Memory B cell (primary cell): ENCODE results near the gene GGCX.

ENCODE experiments used
- ATAC-seq: fragments of 150-1000 bp; cut with Tn5 transposase; 2 replicates; pipeline ENCODE4 v1.10.0; 2021; ENCODE audit warnings: low read depth, mild to moderate bottlenecking, moderate library complexity
- DNase-seq, 2 donors: peaks; one replicate each; pipeline ENCODE4 v3.0.0; 2022; ENCODE audit warnings: low spot score in 2 of 2
- H3K27ac Mint-ChIP-seq: one replicate; pipeline ENCODE4 v1.8.0; 2022; ENCODE audit warnings: mild to moderate bottlenecking, moderate library complexity, mixed read lengths
- H3K27me3 Mint-ChIP-seq: one replicate; pipeline ENCODE4 v1.8.0; 2022; ENCODE audit warnings: mixed read lengths
- H3K36me3 Mint-ChIP-seq: one replicate; pipeline ENCODE4 v1.8.0; 2022; ENCODE audit warnings: mild to moderate bottlenecking, mixed read lengths
- H3K4me1 Mint-ChIP-seq: one replicate; pipeline ENCODE4 v1.8.0; 2022; ENCODE audit warnings: mixed read lengths
- H3K4me3 Mint-ChIP-seq: one replicate; pipeline ENCODE4 v1.8.0; 2022; ENCODE audit warnings: mild to moderate bottlenecking, moderate library complexity, mixed read lengths
- H3K9me3 Mint-ChIP-seq: one replicate; pipeline ENCODE4 v1.8.0; 2022; ENCODE audit warnings: mixed read lengths

GGCX gene

DNA sequence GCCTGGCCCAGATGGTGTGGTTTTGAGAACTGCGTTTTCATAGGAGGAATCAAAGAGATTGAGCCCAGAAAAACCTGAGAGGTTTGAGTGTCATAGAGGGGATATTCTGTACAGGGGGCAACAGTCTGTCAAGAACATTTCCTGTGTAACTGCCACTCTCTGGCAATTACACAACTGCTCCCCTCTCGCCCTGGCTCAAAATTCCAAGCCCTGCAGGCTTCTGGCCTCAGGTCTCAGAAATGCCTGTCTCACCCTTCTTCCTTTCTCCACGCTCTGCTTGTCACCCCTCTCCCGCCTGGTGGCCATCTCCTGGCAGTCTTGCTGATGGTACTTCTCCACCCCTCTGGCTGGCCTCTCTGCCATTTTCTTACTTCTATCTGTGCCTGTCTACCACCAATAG, 26.9 kb upstream of the GGCX start:
- H3K27ac Mint-ChIP-seq, result no peak overlapping the region
- H3K4me3 Mint-ChIP-seq, result no peak overlapping the region
- ATAC-seq (no peak), DNase-seq (no peak)
- H3K4me1 Mint-ChIP-seq, result peaks cover 18% of the 10 kb centered on the region
- no peaks in the 10 kb centered on the region for H3K27me3 Mint-ChIP-seq
- peaks cover 2% of the 10 kb centered on the region for H3K36me3 Mint-ChIP-seq
- H3K9me3 Mint-ChIP-seq, result no peaks in the 10 kb centered on the region

DNA sequence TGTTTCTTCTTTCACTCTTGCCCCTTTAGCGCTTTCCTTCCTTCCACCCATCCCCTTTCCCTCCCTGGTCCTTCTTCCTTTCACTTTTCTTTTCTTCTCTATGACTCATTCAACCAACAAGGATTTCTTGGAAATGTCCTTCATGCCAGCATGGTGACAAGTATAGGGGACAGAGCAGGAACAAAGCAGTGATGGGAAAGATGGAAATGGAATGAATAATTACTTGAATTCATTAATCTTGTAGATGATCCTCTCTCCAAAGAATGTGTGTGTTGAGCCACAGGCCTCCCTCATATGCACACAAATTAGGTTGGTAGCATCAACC, 24.4 kb upstream of the GGCX start:
- peaks cover 14% of the 10 kb centered on the region for H3K36me3 Mint-ChIP-seq
- no peaks in the 10 kb centered on the region for H3K9me3 Mint-ChIP-seq
- no peak overlapping the region for H3K27ac Mint-ChIP-seq
- DNase-seq (no peak), ATAC-seq (no peak)
- no peaks in the 10 kb centered on the region for H3K27me3 Mint-ChIP-seq
- H3K4me1 Mint-ChIP-seq, result peaks cover 18% of the 10 kb centered on the region
- peak overlapping the region; percentile 27 for H3K4me3 Mint-ChIP-seq

DNA sequence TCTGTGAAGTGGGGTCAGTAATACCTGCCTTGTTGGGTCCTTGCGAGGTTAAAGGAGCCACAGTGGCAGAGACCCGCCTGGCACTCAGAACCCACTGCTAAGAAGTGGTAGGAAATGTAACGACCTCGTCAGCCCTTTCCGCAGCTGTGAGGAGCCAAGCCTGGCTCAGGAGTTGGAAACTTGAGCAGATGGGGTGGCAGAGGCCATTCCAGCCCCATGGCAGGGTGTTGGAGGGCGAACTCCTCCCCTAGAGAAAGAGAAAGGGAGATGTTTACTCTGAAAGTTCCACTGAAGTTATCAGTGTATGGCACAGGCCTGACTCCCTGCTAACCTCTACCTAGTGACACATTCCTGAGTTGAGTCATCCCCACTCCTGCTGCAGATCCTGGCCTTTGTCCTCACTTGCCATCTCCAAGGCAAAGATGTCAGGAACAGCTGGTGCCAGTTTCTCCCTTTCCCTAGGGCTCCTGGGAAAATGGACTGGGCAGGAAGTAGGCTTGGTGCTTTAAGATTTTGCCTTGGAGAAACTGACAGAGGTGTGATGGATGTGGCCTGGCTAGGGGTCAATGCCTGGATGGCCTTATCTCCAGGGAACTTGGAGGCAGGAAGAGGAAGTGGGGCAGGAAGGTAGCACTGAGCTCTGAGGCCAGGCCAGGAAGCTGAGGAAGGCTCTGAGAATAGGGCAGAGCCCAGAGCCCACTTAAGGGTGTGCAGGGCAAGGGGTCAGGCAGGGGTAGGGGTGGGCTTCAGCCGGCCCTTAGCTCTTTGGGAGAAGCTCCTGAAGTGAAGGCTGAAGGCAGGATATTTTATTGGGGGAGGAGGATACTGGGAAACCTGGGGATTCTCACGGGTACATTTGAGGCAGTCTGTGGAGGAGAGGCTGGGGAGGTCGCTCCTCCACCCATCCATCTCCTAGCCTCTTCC, 23.8 kb upstream of the GGCX start:
- H3K27me3 Mint-ChIP-seq, result no peaks in the 10 kb centered on the region
- H3K9me3 Mint-ChIP-seq, result no peaks in the 10 kb centered on the region
- H3K4me1 Mint-ChIP-seq, result peaks cover 20% of the 10 kb centered on the region
- ATAC-seq (peak; percentile 48), DNase-seq (no peak)
- H3K27ac Mint-ChIP-seq, result no peak overlapping the region
- peaks cover 16% of the 10 kb centered on the region for H3K36me3 Mint-ChIP-seq
- peak overlapping the region; percentile 78 for H3K4me3 Mint-ChIP-seq

DNA sequence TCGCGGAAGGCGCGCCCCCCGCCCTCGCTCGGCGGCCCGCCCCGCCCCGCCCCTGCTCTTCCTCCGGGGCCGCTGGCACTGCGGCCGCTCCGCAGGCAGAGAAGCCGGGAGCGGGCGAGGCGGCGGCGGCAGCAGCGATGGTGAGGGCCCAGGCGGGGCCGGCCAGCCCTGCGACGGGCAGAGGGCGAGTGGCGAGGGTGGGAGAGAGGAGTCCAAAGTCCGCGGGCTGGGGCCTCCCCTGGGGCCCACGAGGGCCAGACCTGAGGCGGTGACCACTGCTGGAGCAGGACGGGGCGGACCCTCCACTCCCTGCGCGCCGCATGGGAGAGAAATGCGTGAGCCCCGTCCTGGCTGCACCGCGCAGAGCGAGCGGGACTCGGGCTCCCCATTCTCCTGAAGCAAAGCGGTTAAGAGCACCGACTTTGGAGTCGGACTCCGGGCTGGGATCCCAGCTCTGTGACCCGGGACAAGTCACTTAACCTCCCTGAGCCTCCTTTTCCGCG, 23.1 kb upstream of the GGCX start, which contains the start of gene VAMP5:
TSS of gene VAMP5 (plus strand) at position 78 of the 503 bp plus-strand sequence. CDS start at position 138, 60 bp downstream.
- H3K27ac Mint-ChIP-seq, result no peak within 1 kb of the TSS
- no peak for DNase-seq
- H3K9me3 Mint-ChIP-seq, result no peaks in the 10 kb centered on the region
- peaks cover 23% of the 10 kb centered on the region for H3K4me1 Mint-ChIP-seq
- peak within 1 kb of the TSS; percentile 80 for H3K4me3 Mint-ChIP-seq
- ATAC-seq, result peak; percentile 64
- H3K36me3 Mint-ChIP-seq, result peaks cover 18% of the 10 kb centered on the region
- no peaks in the 10 kb centered on the region for H3K27me3 Mint-ChIP-seq

DNA sequence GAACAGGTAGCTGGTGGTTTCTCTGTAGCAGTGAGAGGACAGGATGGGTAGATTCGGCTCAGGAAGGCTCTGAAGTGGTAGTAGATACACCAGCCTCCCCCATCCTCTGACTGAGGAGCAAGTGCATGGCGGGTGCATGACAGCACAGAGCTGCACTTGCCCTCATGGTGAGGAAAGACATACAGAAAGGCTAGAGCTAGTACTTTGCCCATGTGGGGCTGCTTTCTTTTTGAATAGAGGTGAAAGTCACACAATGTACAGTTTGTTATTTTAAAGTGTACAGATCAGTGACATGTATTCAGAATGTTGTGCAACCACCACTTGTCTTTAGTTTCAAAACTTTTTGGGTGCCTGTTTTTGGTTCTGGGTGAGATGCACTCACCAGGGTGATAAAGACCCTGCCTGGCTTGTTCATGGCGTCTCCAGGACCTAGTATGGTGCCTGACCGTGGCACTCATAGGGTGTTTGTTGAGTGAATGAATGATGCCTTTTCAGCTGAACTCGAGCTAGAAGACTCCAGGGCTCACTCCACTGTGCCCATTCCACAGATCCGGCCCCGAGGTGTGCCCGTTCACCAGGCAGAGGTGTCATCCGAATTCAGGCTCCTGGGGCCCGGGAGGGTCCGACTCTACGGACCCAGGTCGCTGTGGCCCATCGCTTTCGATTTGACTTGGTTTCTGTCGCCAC, 22.5 kb upstream of the GGCX start:
- peak overlapping the region; percentile 80 for H3K4me3 Mint-ChIP-seq
- H3K27me3 Mint-ChIP-seq, result no peaks in the 10 kb centered on the region
- H3K9me3 Mint-ChIP-seq, result no peaks in the 10 kb centered on the region
- ATAC-seq (no peak), DNase-seq (peak in 1 of 2 donors; percentile 25)
- H3K4me1 Mint-ChIP-seq, result peaks cover 28% of the 10 kb centered on the region
- no peak overlapping the region for H3K27ac Mint-ChIP-seq
- H3K36me3 Mint-ChIP-seq, result peaks cover 18% of the 10 kb centered on the region

DNA sequence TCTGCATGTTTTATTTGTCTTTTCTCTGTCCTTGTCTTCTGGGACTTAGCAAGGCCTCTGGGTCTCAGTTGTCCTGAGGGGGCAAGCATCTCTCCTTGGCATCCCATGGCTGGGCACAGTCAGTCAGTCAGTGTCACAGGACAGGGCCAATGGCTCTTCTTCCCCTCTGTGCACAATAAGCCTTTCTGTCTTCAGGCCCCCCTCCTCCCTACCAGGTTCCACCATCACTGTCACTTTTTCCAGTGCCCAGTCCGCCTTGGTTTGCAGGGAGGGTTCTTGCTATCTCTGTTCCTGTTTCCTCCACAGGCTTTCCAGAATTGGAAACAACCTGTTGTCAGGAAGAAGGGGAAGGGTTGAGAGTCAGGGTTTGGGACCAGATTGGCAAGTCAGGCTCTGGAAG, 21.2 kb upstream of the GGCX start:
- no peaks in the 10 kb centered on the region for H3K27me3 Mint-ChIP-seq
- DNase-seq (no peak), ATAC-seq (no peak)
- peaks cover 27% of the 10 kb centered on the region for H3K4me1 Mint-ChIP-seq
- H3K9me3 Mint-ChIP-seq, result no peaks in the 10 kb centered on the region
- H3K4me3 Mint-ChIP-seq, result no peak overlapping the region
- H3K36me3 Mint-ChIP-seq, result peaks cover 18% of the 10 kb centered on the region
- H3K27ac Mint-ChIP-seq, result no peak overlapping the region

DNA sequence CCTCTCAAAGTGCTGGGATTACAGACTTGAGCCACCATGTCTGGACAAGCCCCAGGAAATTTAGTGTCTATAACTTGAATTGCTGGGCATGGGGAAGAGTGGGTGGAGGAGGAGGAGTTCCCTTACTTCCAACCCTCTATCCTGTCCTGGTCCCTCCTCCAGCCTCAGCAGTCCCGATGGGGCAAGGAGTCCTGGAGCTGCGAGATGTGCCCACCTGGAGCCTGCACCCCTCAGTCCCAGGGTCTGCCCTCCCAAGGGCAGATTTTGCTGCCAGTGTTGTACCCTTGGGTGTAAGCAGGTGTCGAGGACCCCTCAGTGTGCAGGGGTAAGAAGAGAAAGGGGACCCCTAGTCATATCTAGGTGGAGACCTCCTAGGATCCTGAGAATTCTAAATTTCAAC, 18.9 kb upstream of the GGCX start:
- Mint-ChIP-seq H3K4me3 (no peak overlapping the region), H3K36me3 (peaks cover 18% of the 10 kb centered on the region), H3K9me3 (no peaks in the 10 kb centered on the region), H3K27ac (no peak overlapping the region), H3K27me3 (no peaks in the 10 kb centered on the region), H3K4me1 (peaks cover 24% of the 10 kb centered on the region)
- DNase-seq (no peak), ATAC-seq (no peak)

DNA sequence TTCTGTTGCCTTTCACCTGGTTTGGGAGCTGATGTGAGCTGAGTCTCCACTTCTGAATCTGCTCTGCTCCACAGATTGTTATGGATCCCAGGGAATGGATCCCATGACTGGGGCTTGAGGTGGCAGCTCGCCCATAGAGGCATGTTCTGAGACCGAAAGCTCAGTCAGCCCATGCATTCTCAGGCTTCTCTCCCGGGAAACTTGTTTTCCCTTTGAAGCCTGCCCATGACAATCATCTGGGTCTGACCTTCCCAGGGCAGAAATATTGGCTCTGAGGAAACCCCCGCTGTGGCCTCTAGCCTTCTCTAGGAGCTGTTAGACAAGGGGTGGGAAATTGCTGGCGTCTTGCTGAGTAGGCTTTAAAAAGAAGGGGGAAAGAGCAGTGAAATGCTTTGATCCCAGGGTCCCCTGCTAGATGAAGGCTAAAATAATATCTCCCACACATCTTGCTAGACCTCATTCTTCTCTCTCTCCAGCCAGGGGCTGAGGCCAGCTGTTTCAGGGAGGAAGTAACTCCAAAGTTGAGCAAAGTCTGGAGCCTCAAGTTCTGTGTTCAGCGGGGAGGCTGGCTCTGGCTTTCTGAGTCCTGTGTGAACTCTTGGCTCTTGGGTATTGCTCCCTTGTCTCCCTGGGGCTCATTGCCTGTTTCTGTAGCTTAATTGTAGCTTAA, 18.1 kb upstream of the GGCX start:
- Mint-ChIP-seq H3K4me1 (peaks cover 19% of the 10 kb centered on the region), H3K4me3 (peak overlapping the region; percentile 96), H3K27me3 (no peaks in the 10 kb centered on the region), H3K27ac (no peak overlapping the region), H3K36me3 (peaks cover 18% of the 10 kb centered on the region), H3K9me3 (no peaks in the 10 kb centered on the region)
- no peak for DNase-seq
- ATAC-seq, result no peak

DNA sequence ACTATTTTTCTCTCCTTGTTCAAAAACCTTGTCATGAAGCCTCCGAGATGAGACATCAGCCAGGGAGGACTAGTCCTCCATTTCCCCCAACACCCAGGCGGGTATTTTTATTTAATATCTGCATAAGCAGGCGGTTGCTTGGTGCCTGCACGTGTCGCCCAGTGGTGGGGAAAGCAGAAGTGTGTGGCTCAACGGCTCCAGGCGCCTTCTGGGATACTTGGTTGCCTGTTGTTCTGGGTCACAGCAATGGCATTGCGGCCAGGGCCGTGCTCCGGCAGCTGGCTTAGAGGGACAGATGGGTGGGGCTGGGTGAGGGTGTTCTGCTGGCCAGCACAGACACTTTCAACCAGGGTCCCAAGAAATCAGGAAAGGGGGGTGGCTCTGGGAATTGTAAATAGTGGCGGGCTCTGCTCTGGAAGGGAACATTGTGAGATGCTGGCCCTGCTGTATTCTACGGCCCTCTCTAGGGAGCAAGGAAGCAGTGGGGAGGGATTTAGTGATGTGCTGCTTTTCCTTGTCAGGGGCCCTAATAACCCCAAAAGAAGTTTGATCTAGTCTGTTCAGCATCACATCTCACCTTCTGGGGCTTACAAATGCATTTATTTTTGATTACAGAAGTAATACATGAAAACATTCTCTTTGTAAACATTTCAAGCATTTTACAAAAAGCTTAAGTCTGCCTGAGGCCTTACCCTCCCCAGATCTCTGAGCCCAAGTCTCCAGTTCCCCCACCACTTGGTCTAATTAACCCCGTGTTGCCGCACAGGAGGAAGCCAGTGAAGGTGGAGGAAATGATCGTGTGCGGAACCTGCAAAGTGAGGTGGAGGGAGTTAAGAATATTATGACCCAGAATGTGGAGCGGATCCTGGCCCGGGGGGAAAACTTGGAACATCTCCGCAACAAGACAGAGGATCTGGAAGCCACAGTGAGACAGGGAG, 17.2 kb upstream of the GGCX start:
- no peaks in the 10 kb centered on the region for H3K9me3 Mint-ChIP-seq
- H3K36me3 Mint-ChIP-seq, result peaks cover 17% of the 10 kb centered on the region
- peaks cover 19% of the 10 kb centered on the region for H3K4me1 Mint-ChIP-seq
- peak overlapping the region; percentile 93 for H3K27ac Mint-ChIP-seq
- H3K4me3 Mint-ChIP-seq, result peak overlapping the region; percentile 96
- ATAC-seq, result peak; percentile 91
- peak; percentile 39 to 50 for DNase-seq
- H3K27me3 Mint-ChIP-seq, result no peaks in the 10 kb centered on the region

DNA sequence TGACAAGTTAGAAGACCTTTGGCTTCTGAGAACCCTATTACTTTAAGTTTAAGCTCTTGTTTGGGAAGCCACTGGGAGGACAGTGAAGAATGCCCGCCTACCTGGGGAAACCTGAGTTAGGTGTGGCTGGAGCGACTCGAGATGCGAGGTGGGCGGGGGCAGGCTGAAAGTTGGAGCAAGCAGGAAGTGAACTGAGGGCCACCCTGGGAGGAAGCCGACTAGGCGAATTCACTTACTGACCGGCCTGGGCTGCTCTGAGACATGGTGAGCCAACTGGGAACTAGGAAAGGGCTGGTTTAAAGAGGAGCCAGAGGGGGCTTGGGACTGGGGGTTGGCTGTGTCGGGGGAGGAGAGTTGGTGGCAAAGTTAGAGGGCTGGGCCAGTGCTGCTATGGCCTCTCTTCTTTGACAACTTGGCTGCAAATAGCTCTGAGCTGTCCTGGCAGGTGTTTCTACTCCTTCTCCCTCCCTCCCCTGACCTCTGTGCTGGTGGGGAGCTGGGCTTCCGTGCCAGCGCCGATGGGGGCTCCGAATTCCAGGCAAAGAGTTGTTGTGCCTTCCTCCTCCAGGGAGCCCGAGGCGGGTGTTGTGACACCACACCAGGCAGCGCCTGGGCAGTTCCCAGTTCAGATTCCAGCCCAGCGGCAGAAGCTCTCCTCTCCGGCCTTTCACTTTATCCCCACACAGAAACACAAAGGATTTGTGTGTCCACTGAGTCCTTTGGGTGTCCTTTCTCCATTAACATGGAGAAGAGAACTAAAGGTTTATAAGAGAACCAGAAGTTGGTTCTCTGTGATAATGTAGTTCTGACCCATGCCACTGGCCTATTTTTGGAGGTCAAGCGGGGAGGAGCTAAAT, 16.3 kb upstream of the GGCX start, which contains the start of gene VAMP8:
TSS of gene VAMP8 (plus strand) at position 201 of the 857 bp plus-strand sequence. CDS start at position 262, 61 bp downstream.
- Mint-ChIP-seq H3K36me3 (peaks cover 15% of the 10 kb centered on the region), H3K9me3 (no peaks in the 10 kb centered on the region), H3K27ac (peak within 1 kb of the TSS; percentile 93), H3K27me3 (no peaks in the 10 kb centered on the region), H3K4me3 (peak within 1 kb of the TSS; percentile 96), H3K4me1 (peaks cover 19% of the 10 kb centered on the region)
- ATAC-seq (peak; percentile 62), DNase-seq (peak; percentile 31 to 46)

DNA sequence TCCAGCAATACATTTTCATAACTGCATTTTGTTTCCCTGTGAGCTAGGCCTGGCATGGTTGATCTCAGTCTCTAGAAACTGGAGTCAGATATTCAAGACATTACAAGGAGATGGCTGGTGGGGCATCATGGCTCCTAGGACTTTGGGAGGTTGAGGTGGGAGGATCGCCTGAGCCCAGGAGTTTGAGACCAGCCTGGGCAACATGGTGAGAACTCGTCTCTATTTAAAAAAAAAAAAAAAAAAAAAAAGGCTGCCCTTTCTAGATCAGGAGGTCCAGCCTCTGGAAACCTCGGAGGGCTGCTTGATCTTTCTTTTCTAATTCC, 15.7 kb upstream of the GGCX start:
- Mint-ChIP-seq H3K4me1 (peaks cover 19% of the 10 kb centered on the region), H3K9me3 (no peaks in the 10 kb centered on the region), H3K4me3 (peak overlapping the region; percentile 96), H3K27ac (peak overlapping the region; percentile 93), H3K27me3 (no peaks in the 10 kb centered on the region), H3K36me3 (peaks cover 11% of the 10 kb centered on the region)
- no peak for ATAC-seq
- DNase-seq, result no peak

DNA sequence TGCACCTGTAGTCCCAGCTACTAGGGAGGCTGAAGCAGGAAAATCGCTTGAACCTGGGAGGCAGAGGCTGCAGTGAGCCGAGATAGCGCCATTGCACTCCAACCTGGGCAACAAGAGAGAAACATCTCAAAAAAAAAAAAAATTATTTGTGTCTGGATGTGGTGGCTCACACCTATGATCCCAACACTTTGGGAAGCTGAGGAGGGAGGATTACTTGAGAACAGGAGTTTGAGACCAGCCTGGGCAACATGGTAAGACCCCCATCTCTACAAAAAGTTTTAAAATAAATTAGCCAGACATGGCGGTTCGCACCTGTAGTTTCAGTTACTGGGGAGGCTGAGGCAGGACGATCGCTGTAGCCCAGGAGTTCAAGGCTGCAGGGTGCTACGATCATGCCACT, 14.4 kb upstream of the GGCX start:
- H3K36me3 Mint-ChIP-seq, result peaks cover 4% of the 10 kb centered on the region
- DNase-seq (no peak), ATAC-seq (no peak)
- no peak overlapping the region for H3K4me3 Mint-ChIP-seq
- no peaks in the 10 kb centered on the region for H3K9me3 Mint-ChIP-seq
- no peak overlapping the region for H3K27ac Mint-ChIP-seq
- no peaks in the 10 kb centered on the region for H3K27me3 Mint-ChIP-seq
- peaks cover 19% of the 10 kb centered on the region for H3K4me1 Mint-ChIP-seq
